NCI-H446 treated with DMSO at 0.1 percent for 48 hours (cell line): Measurements from ENCODE around the gene IL6ST.
"Not testable (repeated sequence)": the region's sequence is repeated elsewhere in the genome, so short reads cannot be mapped to it uniquely, and the experiment has no call there.

Source experiments
- DNase-seq: peaks from one replicate; lab custom pipeline; 2025; lab: John Stamatoyannopoulos, UW

Gene IL6ST

GRCh38 chr5:55994495-55994997 is at the start of gene IL6ST:
Gene IL6ST, minus strand, starts transcription at chr5:55994963. Its CDS starts 18,685 bp downstream, at chr5:55976278.
- no peak for DNase-seq

DNA sequence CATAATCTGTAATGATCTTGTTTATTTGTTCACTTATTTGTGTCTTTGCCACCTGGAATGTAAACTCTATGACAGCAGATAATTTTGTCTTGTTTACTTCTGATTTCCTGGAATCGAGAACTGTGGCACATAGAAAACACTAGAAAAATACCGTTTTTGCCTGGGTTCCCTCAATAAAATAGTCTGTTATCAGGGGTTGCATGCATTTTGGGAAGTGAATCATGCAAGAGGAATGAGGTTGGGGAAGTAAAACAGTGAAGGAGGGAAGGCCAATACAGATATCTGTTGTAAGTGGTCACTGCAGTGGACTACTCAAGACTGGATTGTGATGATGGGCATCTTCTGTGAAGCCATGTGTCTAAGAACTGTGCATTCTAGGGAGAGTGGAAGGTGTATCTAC is 45.2 kb upstream of the IL6ST start:
- DNase-seq: no peak

GRCh38 chr5:56038206-56038605 is 43.4 kb upstream of the IL6ST start:
- not testable (repeated sequence) for DNase-seq

GRCh38 chr5:56037531-56038010 is 42.8 kb upstream of the IL6ST start:
- no peak for DNase-seq

- not testable (repeated sequence) for DNase-seq
Observed at GRCh38 chr5:56035394-56035793, 40.6 kb upstream of the IL6ST start.

DNA sequence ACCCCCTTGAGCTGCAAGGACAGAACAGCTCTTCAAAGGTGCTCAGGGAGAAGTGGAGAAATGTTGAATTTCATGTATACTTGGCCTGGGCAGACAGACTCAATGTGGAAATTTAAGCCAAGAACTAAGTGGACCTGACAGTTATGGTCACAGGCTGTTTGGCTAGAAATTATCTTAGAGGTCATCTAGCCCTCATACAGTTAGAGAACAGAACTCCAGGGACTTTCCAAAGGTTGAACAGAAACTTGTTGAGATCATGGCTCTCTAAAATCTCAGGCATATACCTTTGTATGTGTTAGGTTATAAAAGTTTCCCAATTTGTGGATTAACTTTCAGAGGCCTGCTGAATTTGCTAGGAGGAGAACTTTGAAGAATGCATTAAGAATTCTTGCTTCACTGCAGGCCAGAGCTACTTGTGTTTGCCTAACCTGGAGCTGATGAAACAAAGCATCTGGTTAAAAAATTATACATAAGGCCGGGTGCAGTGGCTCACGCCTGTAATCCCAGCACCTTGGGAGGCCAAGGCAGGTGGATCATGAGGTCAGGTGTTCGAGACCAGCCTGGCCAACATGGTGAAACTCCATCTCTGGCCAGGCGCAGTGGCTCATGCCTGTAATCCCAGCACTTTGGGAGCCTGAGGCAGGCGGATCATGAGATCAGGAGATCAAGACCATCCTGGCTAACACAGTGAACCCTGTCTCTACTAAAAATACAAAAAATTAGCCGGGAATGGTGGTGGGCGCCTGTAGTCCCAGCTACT is 35.3 kb upstream of the IL6ST start:
- DNase-seq: not testable (repeated sequence)

DNA sequence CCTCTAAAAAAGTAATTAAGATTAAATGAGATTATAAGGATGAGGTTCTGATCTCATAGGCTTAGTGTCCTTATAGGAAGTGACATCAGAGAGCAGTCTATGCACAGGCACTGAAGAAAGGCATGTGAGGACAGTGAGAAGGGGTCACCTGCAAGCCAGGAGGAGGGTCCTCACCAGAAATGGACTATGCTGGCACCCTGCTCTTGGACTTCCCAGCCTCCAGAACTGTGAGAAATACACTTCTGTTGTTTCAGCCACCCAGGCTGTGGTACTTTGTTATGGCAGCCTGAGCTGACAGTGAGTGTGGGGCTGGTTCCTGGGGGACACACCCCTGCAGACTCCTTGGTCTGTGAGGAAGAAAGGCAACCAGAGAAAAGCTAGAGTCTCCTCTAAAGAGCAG is 34.7 kb upstream of the IL6ST start:
- no peak for DNase-seq

- DNase-seq: no peak
Observed at GRCh38 chr5:56028708-56029107, 33.9 kb upstream of the IL6ST start.

- DNase-seq: no peak
Observed at GRCh38 chr5:56026863-56027300, 32.1 kb upstream of the IL6ST start.

- DNase-seq: no peak
Observed at GRCh38 chr5:56025151-56025885, 30.6 kb upstream of the IL6ST start.

GRCh38 chr5:56024810-56025150 is 30.0 kb upstream of the IL6ST start:
- DNase-seq: no peak

GRCh38 chr5:56023296-56023695 is 28.5 kb upstream of the IL6ST start:
- DNase-seq: no peak

- DNase-seq: no peak
Observed at GRCh38 chr5:56019306-56020272, 24.8 kb upstream of the IL6ST start.

DNA sequence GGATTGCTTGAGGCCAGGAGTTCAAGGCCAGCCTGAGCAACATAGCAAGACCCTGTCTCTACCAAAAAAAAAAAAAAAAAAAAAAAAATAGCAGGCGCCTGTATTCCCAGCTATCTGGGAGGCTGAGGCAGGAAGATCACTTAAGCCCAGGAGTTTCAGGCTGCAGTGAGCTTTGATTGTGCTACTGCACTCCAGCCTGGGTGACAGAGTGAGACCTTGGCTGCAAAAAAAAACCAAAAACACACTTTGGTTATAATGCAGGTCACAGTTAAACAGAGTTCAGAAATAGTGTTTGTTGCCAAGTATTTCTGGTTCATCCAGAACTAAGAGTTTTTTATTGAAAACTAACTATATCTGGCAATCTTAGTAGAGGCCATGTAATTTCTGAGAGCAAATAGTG is 24.1 kb upstream of the IL6ST start:
- no peak for DNase-seq

GRCh38 chr5:56014701-56015100 is 19.9 kb upstream of the IL6ST start:
- DNase-seq: not testable (repeated sequence)

- DNase-seq: not testable (repeated sequence)
Observed at GRCh38 chr5:56013939-56014338, 19.2 kb upstream of the IL6ST start.

DNA sequence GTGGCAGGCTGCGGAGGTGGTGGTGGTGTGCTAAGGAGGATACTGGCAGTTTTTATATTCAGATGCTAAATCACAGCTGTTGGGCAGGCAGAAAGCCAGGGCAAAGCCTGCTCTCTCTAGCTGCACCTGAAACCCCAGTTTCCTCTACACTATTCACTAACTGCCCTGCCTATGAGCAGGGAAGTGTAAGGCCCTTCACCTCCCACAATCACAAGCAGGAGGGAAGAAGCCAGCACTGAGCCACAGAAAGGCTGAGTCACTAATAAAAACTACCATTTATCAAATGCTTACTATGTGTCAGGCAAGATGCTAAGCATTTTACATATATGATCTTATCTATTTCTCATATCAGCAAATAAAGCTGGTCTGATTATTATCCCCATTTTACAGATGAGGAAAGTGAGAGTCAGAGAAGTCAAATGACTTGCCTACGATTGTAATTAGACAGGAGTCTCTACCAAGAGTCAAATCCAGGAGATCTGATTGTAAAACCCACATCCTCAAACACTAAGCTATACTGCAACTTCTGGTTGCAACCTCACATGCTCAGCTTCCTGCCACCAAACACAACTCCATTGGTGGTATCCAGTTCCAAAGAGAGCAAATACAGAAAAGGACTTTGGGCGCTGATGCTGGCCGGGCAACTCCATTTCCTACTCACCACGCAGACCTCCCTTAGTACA is 17.7 kb upstream of the IL6ST start:
- DNase-seq: no peak

- DNase-seq: no peak
Observed at GRCh38 chr5:56011835-56012234, 17.1 kb upstream of the IL6ST start.

- DNase-seq: no peak
Observed at GRCh38 chr5:56010431-56010830, 15.7 kb upstream of the IL6ST start.

DNA sequence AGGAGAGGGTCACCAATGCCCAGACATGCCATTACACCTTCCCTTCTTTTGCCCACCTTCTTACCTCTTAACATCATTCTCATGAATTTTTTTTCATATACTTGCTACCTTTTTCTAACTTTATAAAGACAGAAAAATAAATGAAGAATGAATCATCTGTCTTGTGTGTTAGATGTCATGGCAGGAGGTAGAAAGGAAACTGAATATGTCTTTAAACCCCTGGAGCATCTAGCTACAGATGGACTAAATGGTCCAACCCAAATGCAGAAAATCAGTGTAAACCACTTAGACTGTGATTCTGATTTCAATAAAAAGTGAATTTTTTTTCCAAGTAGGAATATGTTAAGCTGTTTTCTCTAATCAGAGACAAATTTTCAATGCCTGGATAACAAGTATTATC is 11.8 kb upstream of the IL6ST start:
- no peak for DNase-seq

GRCh38 chr5:56006094-56006493 is 11.3 kb upstream of the IL6ST start:
- no peak for DNase-seq
